HL-60 (cell line): Measurements from ENCODE around the gene CNTNAP2.

Source experiments
- CTCF ChIP-seq: IDR thresholded peaks from one replicate; pipeline ENCODE4 v1.5.1; 2011; ENCODE audit warnings: low read length, control low read depth, inconsistent platforms; ENCODE audit not compliant: insufficient read depth
- POLR2AphosphoS5 ChIP-seq: IDR thresholded peaks from 2 replicates; pipeline ENCODE4 v1.6.1; 2012; ENCODE audit warnings: low read depth

DNA sequence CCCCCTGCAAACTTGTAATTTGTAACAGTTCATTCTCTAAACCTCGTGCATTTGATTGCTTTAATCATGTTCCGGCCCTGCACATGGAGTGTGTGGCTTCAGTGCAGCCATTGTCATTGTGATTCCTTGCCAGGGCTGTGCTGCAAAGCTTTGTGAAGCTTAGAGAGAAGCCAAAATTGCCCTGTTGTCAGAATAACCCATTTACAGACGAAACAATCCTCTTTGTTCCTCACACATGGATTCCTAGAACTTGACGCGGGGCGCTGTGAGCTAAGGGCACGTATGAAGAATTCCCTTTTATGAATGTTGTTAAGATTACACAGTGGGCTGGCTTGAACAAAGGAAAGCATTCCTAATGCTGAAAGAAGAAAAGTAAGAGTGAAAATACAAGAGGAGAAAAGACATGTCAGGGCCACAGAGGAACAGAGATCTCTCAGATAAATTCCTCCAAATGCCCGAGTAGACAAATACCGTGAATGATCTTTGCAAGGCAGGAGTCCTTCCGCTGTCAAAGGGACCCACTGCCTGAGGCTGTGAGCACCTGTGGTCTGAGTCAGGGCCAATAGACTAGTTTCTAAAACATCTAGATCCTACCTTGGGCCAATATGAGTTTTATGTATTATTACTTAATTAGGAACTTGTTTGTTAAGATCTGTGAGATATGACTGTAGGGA is 2268.5 kb downstream of the CNTNAP2 start:
- TF ChIP-seq CTCF (no peak), POLR2AphosphoS5 (no peak)
